Measurements from ENCODE around the gene FBXO34. TPM values are rescaled to one million over a fixed set of nuclear protein-coding genes. Genes with fewer than 3 reads are reported as not detected.
A peak's percentile ranks its signal among the peaks of the same experiment; 100 is the strongest.

FBXO34 gene
- total and polyA plus RNA-seq, 9 of the 15 experiments (the other 6 are each of a cell fraction or from before 2014, with no cell fraction given) = 6.3 to 24.9 (median 16.2) TPM

- no peak for TF ChIP-seq CHD7 (IDR thresholded peaks at IDR 0.05; ENCODE audit: low read depth, low read length)
- no peak for TF ChIP-seq ZBTB33 (CRISPR knock-in tag; IDR thresholded peaks at IDR 0.05)
- peak; percentile 68; the same call in 1 of the 2 replicates for TF ChIP-seq ZNF395 (CRISPR knock-in tag; IDR thresholded peaks at IDR 0.05)
- no peak for TF ChIP-seq FOXP1 (CRISPR knock-in tag; IDR thresholded peaks at IDR 0.05)
- no peak for TF ChIP-seq ZNF655 (CRISPR knock-in tag; IDR thresholded peaks at IDR 0.05)
- TF ChIP-seq GABPA (tag; conservative IDR thresholded peaks at IDR 0.05; ENCODE audit: low read depth) = 0 out of 2 replicates have a peak, but pooled peaks have one; percentile 31
- TF ChIP-seq ZNF133 (CRISPR knock-in tag; IDR thresholded peaks at IDR 0.05) = no peak
- no peak for TF ChIP-seq PTTG1 (tag; IDR thresholded peaks at IDR 0.05; ENCODE audit: low read depth)
- no peak for TF ChIP-seq ELF4 (CRISPR knock-in tag; IDR thresholded peaks at IDR 0.05)
- peak; percentile 40; the same call in 1 of the 2 replicates for TF ChIP-seq HDAC2 (IDR thresholded peaks at IDR 0.05)
- no peak for TF ChIP-seq SAFB (IDR thresholded peaks at IDR 0.05; ENCODE audit: borderline replicate concordance, low read depth, low read length)
- peak; percentile 95 for TF ChIP-seq SMARCE1 (IDR thresholded peaks at IDR 0.05)
Observed at GRCh38 chr14:55383541-55384140, 112.4 kb downstream of the FBXO34 start (continued).
